Measurements from ENCODE around the gene RABL2A. TPM values are rescaled to one million over a fixed set of nuclear protein-coding genes. Genes with fewer than 3 reads are reported as not detected.

The RABL2A gene
- total and polyA plus RNA-seq, 2 donors = 7.5 to 18.3 TPM

Other genes starting within 250 kb of the RABL2A start
- gene ZNG1B, start 189.6 kb upstream of the RABL2A start, total RNA-seq = 34.5 TPM
- gene ZNG1B, start 189.6 kb upstream of the RABL2A start, polyA plus RNA-seq = 28.2 TPM
- gene FOXD4L1, start 128.6 kb upstream of the RABL2A start, total RNA-seq = 0.24 TPM
- 0.09 TPM for gene FOXD4L1, start 128.6 kb upstream of the RABL2A start, polyA plus RNA-seq
- 29.0 TPM for gene SLC35F5, start 129.4 kb downstream of the RABL2A start, total RNA-seq
- 32.4 TPM for gene SLC35F5, start 129.4 kb downstream of the RABL2A start, polyA plus RNA-seq